22Rv1 (cell line): ENCODE measurements around the gene PFN3.

ENCODE experiments used
- H3K27ac ChIP-seq: fragments of 450-650 bp; 2 replicates; pipeline ENCODE4 v1.5.1; 2017
- CTCF ChIP-seq: fragments of 450-650 bp; IDR thresholded peaks from 2 replicates; pipeline ENCODE4 v1.5.1; 2017; ENCODE audit warnings: mild to moderate bottlenecking
- ZFX ChIP-seq: fragments of 450-650 bp; IDR thresholded peaks from 2 replicates; pipeline ENCODE4 v1.6.1; 2017; ENCODE audit warnings: antibody characterized with exemption, borderline replicate concordance

PFN3 gene

GRCh38 chr5:177442066-177442826, 41.8 kb upstream of the PFN3 start:
- TF ChIP-seq CTCF (no peak), ZFX (no peak)
- no peak overlapping the region for H3K27ac ChIP-seq

DNA sequence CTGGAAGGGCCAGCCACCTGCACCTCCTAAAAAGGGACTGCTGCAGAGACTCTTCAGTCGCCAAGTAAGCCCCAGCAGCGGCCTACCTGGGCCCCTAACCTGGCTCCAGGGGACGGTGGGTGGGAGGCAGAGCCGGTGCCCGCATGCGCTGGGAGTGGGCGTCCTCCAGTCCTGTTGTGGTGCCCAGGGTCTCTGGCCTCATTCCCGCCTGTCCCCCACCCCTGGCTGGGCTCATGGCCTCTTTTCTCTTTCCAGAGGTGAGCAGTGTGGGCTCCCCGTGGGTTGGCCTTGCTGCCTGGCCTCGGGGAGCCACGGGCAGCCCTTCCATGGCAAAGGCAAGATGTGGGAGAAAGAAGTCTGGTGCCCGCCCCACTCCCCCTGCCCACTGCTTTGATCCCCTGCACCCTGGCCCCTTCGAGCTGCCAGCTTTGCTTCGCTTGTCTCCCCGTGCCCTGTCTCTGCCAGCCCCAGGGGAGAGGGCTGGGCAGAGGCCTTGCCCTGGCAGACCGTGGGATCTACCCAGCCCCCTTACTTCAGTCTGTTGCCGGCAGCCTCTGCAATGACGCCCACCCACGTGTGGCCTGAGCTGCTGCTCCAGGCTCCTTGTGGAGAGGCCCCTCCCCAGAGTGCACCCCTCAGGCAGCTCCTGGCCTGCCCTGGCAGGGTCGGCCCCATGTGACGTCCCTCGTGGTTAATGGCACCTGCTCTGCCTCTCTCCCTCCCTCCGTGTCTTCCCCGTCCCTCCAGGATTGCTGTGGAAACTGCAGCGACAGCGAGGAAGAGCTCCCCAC, 40.7 kb upstream of the PFN3 start:
- TF ChIP-seq CTCF, result no peak
- no peak for TF ChIP-seq ZFX
- no peak overlapping the region for H3K27ac ChIP-seq

GRCh38 chr5:177440211-177440989, 39.9 kb upstream of the PFN3 start:
- 0 out of 2 replicates have a peak overlapping the region, but pooled peaks have one; percentile 4 for H3K27ac ChIP-seq
- TF ChIP-seq CTCF, result no peak
- TF ChIP-seq ZFX, result no peak

DNA sequence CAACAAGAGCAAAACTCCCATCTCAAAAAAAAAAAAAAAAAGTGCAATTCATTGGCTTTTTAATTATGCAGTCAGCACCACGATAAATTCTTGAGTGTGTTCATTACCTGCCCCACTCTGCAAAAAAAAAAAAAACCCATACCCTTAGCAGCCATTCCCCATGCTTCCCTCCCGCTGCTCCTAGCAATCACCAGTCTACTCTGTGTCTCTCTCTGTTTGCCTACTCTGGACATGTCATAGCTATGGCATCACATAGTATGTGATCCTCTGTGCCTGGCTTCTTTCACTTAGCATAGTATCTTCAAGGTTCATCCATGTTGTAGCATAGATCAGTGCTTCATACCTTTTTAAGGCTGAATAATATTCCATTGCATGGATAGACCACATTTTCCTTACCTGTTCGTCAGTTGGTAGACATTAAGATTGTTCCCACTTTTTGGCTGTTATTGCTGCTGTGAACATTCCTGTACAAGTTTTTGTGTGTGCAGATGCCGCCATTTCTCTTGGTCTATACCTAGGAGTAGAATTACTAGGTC, 39.1 kb upstream of the PFN3 start:
- TF ChIP-seq CTCF (no peak), ZFX (no peak)
- 0 out of 2 replicates have a peak overlapping the region, but pooled peaks have one; percentile 4 for H3K27ac ChIP-seq

- TF ChIP-seq ZFX (no peak), CTCF (no peak)
- H3K27ac ChIP-seq, result 0 out of 2 replicates have a peak overlapping the region, but pooled peaks have one; percentile 12
These were observed 38.0 kb upstream of the PFN3 start for GRCh38 chr5:177438468-177438867.

DNA sequence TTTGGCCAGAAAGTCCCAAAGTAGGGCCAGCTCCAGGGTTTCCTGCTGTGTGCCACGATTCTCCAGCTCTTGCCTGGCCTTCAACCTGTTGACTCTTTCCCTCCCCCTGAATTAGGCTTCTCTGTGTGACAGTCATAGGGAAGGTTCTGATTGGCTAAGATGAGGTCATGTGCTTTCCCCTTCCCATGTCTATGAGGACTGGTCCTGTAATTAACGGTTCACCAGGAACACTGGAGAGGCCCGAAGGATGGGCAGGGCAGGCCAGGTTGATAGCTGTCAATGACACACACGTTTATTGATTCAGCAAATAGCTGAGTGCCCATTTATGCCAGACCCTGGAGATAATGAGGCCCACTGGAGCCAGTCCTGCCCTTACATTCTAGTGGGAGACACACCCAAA, 37.2 kb upstream of the PFN3 start:
- TF ChIP-seq ZFX (no peak), CTCF (no peak)
- no peak overlapping the region for H3K27ac ChIP-seq
